Keratinocyte (primary cell): ENCODE results near the gene RPP30. TPM values are rescaled to one million over a fixed set of nuclear protein-coding genes. Genes with fewer than 3 reads are reported as not detected.

ENCODE experiments used
- DNase-seq: peaks from one replicate; pipeline ENCODE4 v3.0.0-alpha.2; 2011; ENCODE audit warnings: low read depth, missing footprints, low spot score
- FAIRE-seq: peaks from 2 replicates; lab custom pipeline; 2011; peaks lifted over from hg19 to GRCh38; lab: Jason Lieb, UNC
- H2AFZ ChIP-seq: 2 replicates; pipeline ENCODE4 v1.6.0; 2012; ENCODE audit warnings: low read length, control low read depth, inconsistent platforms; ENCODE audit not compliant: control insufficient read depth
- H3K27ac ChIP-seq: 2 replicates; pipeline ENCODE4 v1.5.1; 2011; ENCODE audit warnings: low read length; ENCODE audit not compliant: control insufficient read depth, insufficient read depth
- H3K27me3 ChIP-seq: 3 replicates; pipeline ENCODE4 v1.6.0; 2011; ENCODE audit warnings: low read length; ENCODE audit not compliant: control insufficient read depth, insufficient read depth; ENCODE audit errors: extremely low read depth
- H3K36me3 ChIP-seq, 2 experiments: 2 replicates in 1 of 2; 3 replicates in 1 of 2; pipeline ENCODE4 v1.5.1; 2011; ENCODE audit warnings: low read length in 2 of 2, mild to moderate bottlenecking in 1 of 2; ENCODE audit not compliant: control insufficient read depth in 2 of 2, insufficient read depth in 2 of 2; ENCODE audit errors: extremely low read depth in 1 of 2
- H3K4me1 ChIP-seq: 3 replicates; pipeline ENCODE4 v1.5.1; 2011; ENCODE audit warnings: low read length; ENCODE audit not compliant: control insufficient read depth, insufficient read depth; ENCODE audit errors: extremely low read depth
- H3K4me2 ChIP-seq: 3 replicates; pipeline ENCODE4 v1.6.0; 2011; ENCODE audit warnings: low read depth, low read length; ENCODE audit not compliant: control insufficient read depth, insufficient read depth; ENCODE audit errors: extremely low read depth
- H3K4me3 ChIP-seq, 3 experiments: fragments of 200-600 bp in 1 of 3; sonication (generic) in 1 of 3; 2 replicates in 2 of 3; 3 replicates in 1 of 3; pipeline ENCODE4 v1.5.1; 2011 to 2016; ENCODE audit warnings: low read length in 3 of 3, mild to moderate bottlenecking in 3 of 3, control low read depth in 2 of 3, inconsistent platforms in 1 of 3, low read depth in 1 of 3, mixed read lengths in 1 of 3, mixed run types in 1 of 3, moderate library complexity in 1 of 3; ENCODE audit not compliant: control insufficient read depth in 2 of 3, insufficient read depth in 2 of 3; ENCODE audit errors: extremely low read depth in 1 of 3
- H3K79me2 ChIP-seq: 2 replicates; pipeline ENCODE4 v1.6.0; 2012; ENCODE audit warnings: low read length; ENCODE audit not compliant: control insufficient read depth, insufficient read depth
- H3K9ac ChIP-seq: 3 replicates; pipeline ENCODE4 v1.6.0; 2011; ENCODE audit warnings: low read length; ENCODE audit not compliant: control insufficient read depth, insufficient read depth; ENCODE audit errors: extremely low read depth
- H3K9me1 ChIP-seq: 3 replicates; pipeline ENCODE4 v1.6.0; 2011; ENCODE audit warnings: low read length; ENCODE audit not compliant: control insufficient read depth, insufficient read depth; ENCODE audit errors: extremely low read depth
- H3K9me3 ChIP-seq: 2 replicates; pipeline ENCODE4 v1.5.1; 2012; ENCODE audit warnings: low read depth, low read length; ENCODE audit not compliant: control insufficient read depth
- H4K20me1 ChIP-seq: 3 replicates; pipeline ENCODE4 v1.6.0; 2011; ENCODE audit warnings: low read length; ENCODE audit not compliant: control insufficient read depth, insufficient read depth; ENCODE audit errors: extremely low read depth
- EZH2 ChIP-seq: IDR thresholded peaks from one replicate; pipeline ENCODE4 v1.6.1; 2012; ENCODE audit warnings: inconsistent platforms, mild to moderate bottlenecking, low read length, moderate library complexity
- dilution Hi-C: fragments of 300-500 bp; cut with MboI; formaldehyde crosslinking; loops from one replicate; pipeline ENCODE4 v1.7.0; 2020; ENCODE audit warnings: low sequenced_read_pairs; ENCODE audit not compliant: extremely low pct_ligation_motif_present
- polyA plus RNA-seq, 5 experiments: library from polyadenylated mRNA; depleted of rRNA in 3 of 5; stranded (reverse) in 3 of 5; stranded (forward) in 1 of 5; unstranded in 1 of 5; fragments of >200 nt; gene quantifications; 1 replicate in 1 of 5; 2 replicates in 3 of 5; 3 replicates in 1 of 5; pipeline versions ENCODE4 v1.2.1 to v1.2.3, GENCODE V29; 2011 to 2012; ENCODE audit warnings: missing spikeins in 2 of 5, low read depth in 1 of 5, low replicate concordance in 1 of 5
- TF ChIP-seq, protein P1 (sequence below), 3 experiments: IDR thresholded peaks in 1 of 3; conservative IDR thresholded peaks in 1 of 3; optimal IDR thresholded peaks in 1 of 3; 2 replicates in 2 of 3; 3 replicates in 1 of 3; pipeline versions ENCODE3 to v1.5.1; 2011; ENCODE audit warnings: low read length in 3 of 3, mild to moderate bottlenecking in 3 of 3, moderate library complexity in 2 of 3, control low read depth in 1 of 3, inconsistent platforms in 1 of 3; ENCODE audit not compliant: insufficient read depth in 2 of 3; ENCODE audit errors: extremely low read depth in 1 of 3

Gene RPP30
- polyA plus RNA-seq, 1 donor (not counting 4 experiments of a cell fraction or from before 2014, with no cell fraction given), result 48.6 TPM

GRCh38 chr10:90845726-90846125 is 26.0 kb upstream of the RPP30 start:
- peaks cover 49% of the 10 kb centered on the region for H3K79me2 ChIP-seq
- H3K36me3 ChIP-seq, result no peaks in the 10 kb centered on the region
- no peak overlapping the region for H3K27ac ChIP-seq
- H3K4me3 ChIP-seq, result no peak overlapping the region
- no peak for TF ChIP-seq EZH2
- TF ChIP-seq, protein P1, sequence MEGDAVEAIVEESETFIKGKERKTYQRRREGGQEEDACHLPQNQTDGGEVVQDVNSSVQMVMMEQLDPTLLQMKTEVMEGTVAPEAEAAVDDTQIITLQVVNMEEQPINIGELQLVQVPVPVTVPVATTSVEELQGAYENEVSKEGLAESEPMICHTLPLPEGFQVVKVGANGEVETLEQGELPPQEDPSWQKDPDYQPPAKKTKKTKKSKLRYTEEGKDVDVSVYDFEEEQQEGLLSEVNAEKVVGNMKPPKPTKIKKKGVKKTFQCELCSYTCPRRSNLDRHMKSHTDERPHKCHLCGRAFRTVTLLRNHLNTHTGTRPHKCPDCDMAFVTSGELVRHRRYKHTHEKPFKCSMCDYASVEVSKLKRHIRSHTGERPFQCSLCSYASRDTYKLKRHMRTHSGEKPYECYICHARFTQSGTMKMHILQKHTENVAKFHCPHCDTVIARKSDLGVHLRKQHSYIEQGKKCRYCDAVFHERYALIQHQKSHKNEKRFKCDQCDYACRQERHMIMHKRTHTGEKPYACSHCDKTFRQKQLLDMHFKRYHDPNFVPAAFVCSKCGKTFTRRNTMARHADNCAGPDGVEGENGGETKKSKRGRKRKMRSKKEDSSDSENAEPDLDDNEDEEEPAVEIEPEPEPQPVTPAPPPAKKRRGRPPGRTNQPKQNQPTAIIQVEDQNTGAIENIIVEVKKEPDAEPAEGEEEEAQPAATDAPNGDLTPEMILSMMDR (optimal IDR thresholded peaks at IDR 0.05 in 1 of 3, IDR thresholded peaks at IDR 0.05 in 1 of 3, conservative IDR thresholded peaks at IDR 0.05 in 1 of 3; ENCODE audit: extremely low read depth in 1 of 3, insufficient read depth in 2 of 3, low read length in 3 of 3), result no peak
- H3K9me3 ChIP-seq, result no peaks in the 10 kb centered on the region
- dilution Hi-C loops, result no loop called here
- H2AFZ ChIP-seq, result no peak overlapping the region
- DNase-seq, result no peak
- FAIRE-seq, result no peak
- no peaks in the 10 kb centered on the region for H3K9me1 ChIP-seq
- no peaks in the 10 kb centered on the region for H4K20me1 ChIP-seq
- H3K27me3 ChIP-seq, result no peaks in the 10 kb centered on the region
- H3K9ac ChIP-seq, result no peak overlapping the region
- H3K4me1 ChIP-seq, result peaks cover 41% of the 10 kb centered on the region
- H3K4me2 ChIP-seq, result no peak overlapping the region

GRCh38 chr10:90846746-90847145 is 25.0 kb upstream of the RPP30 start:
- H4K20me1 ChIP-seq, result no peaks in the 10 kb centered on the region
- H3K36me3 ChIP-seq, result no peaks in the 10 kb centered on the region
- dilution Hi-C loops, result no loop called here
- H3K9ac ChIP-seq, result peak overlapping the region; percentile 5
- no peaks in the 10 kb centered on the region for H3K9me3 ChIP-seq
- FAIRE-seq, result peak; percentile 86
- peak overlapping the region; percentile 76 for H3K27ac ChIP-seq
- peak overlapping the region; percentile 51 for H2AFZ ChIP-seq
- peaks cover 41% of the 10 kb centered on the region for H3K4me1 ChIP-seq
- TF ChIP-seq, protein P1 (optimal IDR thresholded peaks at IDR 0.05 in 1 of 3, IDR thresholded peaks at IDR 0.05 in 1 of 3, conservative IDR thresholded peaks at IDR 0.05 in 1 of 3; ENCODE audit: extremely low read depth in 1 of 3, insufficient read depth in 2 of 3, low read length in 3 of 3), result no peak
- no peak for TF ChIP-seq EZH2
- H3K9me1 ChIP-seq, result no peaks in the 10 kb centered on the region
- no peak overlapping the region for H3K4me3 ChIP-seq
- no peaks in the 10 kb centered on the region for H3K27me3 ChIP-seq
- H3K4me2 ChIP-seq, result peak overlapping the region; percentile 17
- peaks cover 49% of the 10 kb centered on the region for H3K79me2 ChIP-seq
- DNase-seq, result no peak
